Neuronal stem cell (in vitro differentiated cells): ENCODE data around the gene LKAAEAR1.

Source experiments
- DNase-seq: peaks from one replicate; pipeline ENCODE4 v3.0.0-alpha.2; 2013; ENCODE audit warnings: low spot score
- H2AFZ ChIP-seq: one replicate; pipeline ENCODE4 v1.6.1; 2013; ENCODE audit warnings: mild to moderate bottlenecking, low read length, inconsistent platforms
- H2AK5ac ChIP-seq: 2 replicates; pipeline ENCODE4 v1.6.1; 2013; ENCODE audit warnings: low read depth, mild to moderate bottlenecking, inconsistent platforms, low read length, moderate library complexity, mixed read lengths
- H2BK120ac ChIP-seq: 2 replicates; pipeline ENCODE4 v1.6.1; 2013; ENCODE audit warnings: low read depth, mild to moderate bottlenecking, inconsistent platforms, low read length, moderate library complexity, mixed read lengths
- H2BK12ac ChIP-seq: one replicate; pipeline ENCODE4 v1.6.1; 2013; ENCODE audit warnings: low read length, inconsistent platforms
- H2BK15ac ChIP-seq: 2 replicates; pipeline ENCODE4 v1.6.1; 2013; ENCODE audit warnings: mild to moderate bottlenecking, low read length, inconsistent platforms, mixed read lengths
- H2BK5ac ChIP-seq: one replicate; pipeline ENCODE4 v1.6.1; 2013; ENCODE audit warnings: inconsistent platforms, mild to moderate bottlenecking, low read length, moderate library complexity
- H3K14ac ChIP-seq: one replicate; pipeline ENCODE4 v1.6.1; 2013; ENCODE audit warnings: low read length, inconsistent platforms
- H3K18ac ChIP-seq: 2 replicates; pipeline ENCODE4 v1.6.1; 2013; ENCODE audit warnings: low read length, inconsistent platforms
- H3K23ac ChIP-seq: 2 replicates; pipeline ENCODE4 v1.6.1; 2013; ENCODE audit warnings: low read depth, mild to moderate bottlenecking, mixed read lengths, low read length, inconsistent platforms; ENCODE audit not compliant: poor library complexity
- H3K27ac ChIP-seq: replicated peaks from 3 replicates; pipeline ENCODE4 v1.5.1; 2013; ENCODE audit warnings: low read length, inconsistent platforms
- H3K27me3 ChIP-seq, 3 experiments: 2 replicates each; pipeline ENCODE4 v1.6.1; 2013; ENCODE audit warnings: low read length in 3 of 3, mild to moderate bottlenecking in 2 of 3, inconsistent platforms in 1 of 3, low read depth in 1 of 3, mixed read lengths in 1 of 3, moderate library complexity in 1 of 3; ENCODE audit not compliant: control insufficient read depth in 3 of 3, insufficient read depth in 3 of 3
- H3K36me3 ChIP-seq, 2 donors: replicated peaks in 1 of 2; 2 replicates each; pipeline ENCODE4 v1.6.1; 2013; ENCODE audit warnings: low read length in 2 of 2; ENCODE audit not compliant: control insufficient read depth in 2 of 2, insufficient read depth in 2 of 2
- H3K4ac ChIP-seq: 2 replicates; pipeline ENCODE4 v1.6.1; 2013; ENCODE audit warnings: inconsistent platforms, mild to moderate bottlenecking, low read length, moderate library complexity
- H3K4me1 ChIP-seq, 2 donors: 1 replicate in 1 of 2; 2 replicates in 1 of 2; pipeline ENCODE4 v1.6.1; 2013; ENCODE audit warnings: low read length in 2 of 2, low read depth in 1 of 2; ENCODE audit not compliant: control insufficient read depth in 2 of 2, insufficient read depth in 1 of 2
- H3K4me2 ChIP-seq: one replicate; pipeline ENCODE4 v1.6.1; 2013; ENCODE audit warnings: mild to moderate bottlenecking, low read length, inconsistent platforms; ENCODE audit not compliant: insufficient read depth, poor library complexity, severe bottlenecking
- H3K4me3 ChIP-seq, 2 donors: 2 replicates each; pipeline ENCODE4 v1.5.1; 2013; ENCODE audit warnings: low read length in 2 of 2, mild to moderate bottlenecking in 2 of 2, inconsistent platforms in 1 of 2, moderate library complexity in 1 of 2
- H3K79me1 ChIP-seq: one replicate; pipeline ENCODE4 v1.6.1; 2013; ENCODE audit warnings: low read depth, mild to moderate bottlenecking, inconsistent platforms, low read length, moderate library complexity
- H3K9ac ChIP-seq: one replicate; pipeline ENCODE4 v1.6.1; 2013; ENCODE audit warnings: mild to moderate bottlenecking, low read depth, low read length, inconsistent platforms; ENCODE audit not compliant: poor library complexity
- H3K9me3 ChIP-seq, 2 donors: replicated peaks in 1 of 2; 2 replicates each; pipeline versions ENCODE3 to v1.6.1; 2013; ENCODE audit warnings: low read length in 2 of 2, mild to moderate bottlenecking in 2 of 2, inconsistent platforms in 1 of 2, low read depth in 1 of 2, mixed read lengths in 1 of 2, moderate library complexity in 1 of 2; ENCODE audit not compliant: control insufficient read depth in 2 of 2, insufficient read depth in 1 of 2
- H4K8ac ChIP-seq: one replicate; pipeline ENCODE4 v1.6.1; 2013; ENCODE audit warnings: low read depth, mild to moderate bottlenecking, inconsistent platforms, low read length, moderate library complexity
- H4K91ac ChIP-seq: one replicate; pipeline ENCODE4 v1.6.1; 2013; ENCODE audit warnings: low read length, low read depth, mild to moderate bottlenecking, inconsistent platforms; ENCODE audit not compliant: poor library complexity
- WGBS, 2 donors: extraction: QIAGEN DNeasy Blood & Tissue Kit; methylation state at CpG; one replicate each; pipeline ENCODE4 v1.1.7; 2013; ENCODE audit warnings: missing lambda C conversion rate in 2 of 2, mixed read lengths in 1 of 2; ENCODE audit not compliant: insufficient read length in 2 of 2, insufficient replicate concordance in 1 of 2; ENCODE audit errors: extremely low coverage in 2 of 2; 5-methylcytosine and 5-hydroxymethylcytosine counted together

The LKAAEAR1 gene

GRCh38 chr20:64109831-64110391 is 25.7 kb upstream of the LKAAEAR1 start:
- Histone ChIP-seq H3K4ac (no peak overlapping the region), H2BK120ac (no peak overlapping the region), H2BK15ac (peak overlapping the region; percentile 49), H3K23ac (peak overlapping the region; percentile 49), H3K79me1 (peaks cover 3% of the 10 kb centered on the region), H3K27me3 (peaks cover 0 to 78% (median 0%) of the 10 kb centered on the region in 3 experiments), H3K27ac (no peak overlapping the region), H4K8ac (no peak overlapping the region), H3K4me1 (peaks cover 0 to 2% of the 10 kb centered on the region in 2 donors), H3K18ac (no peak overlapping the region), H3K4me2 (no peak overlapping the region), H2BK5ac (no peak overlapping the region), H4K91ac (peak overlapping the region; percentile 2), H3K9me3 (no peaks in the 10 kb centered on the region), H3K14ac (no peak overlapping the region), H3K4me3 (no peak overlapping the region), H2AK5ac (no peak overlapping the region), H3K9ac (no peak overlapping the region), H2BK12ac (no peak overlapping the region), H2AFZ (no peak overlapping the region), H3K36me3 (no peaks in the 10 kb centered on the region)
- DNase-seq: no peak
- no CpG with 5 or more reads among the region's 16 CpGs for WGBS, 2 donors

- no peak overlapping the region for H3K4me2 ChIP-seq
- H3K9ac ChIP-seq: peak overlapping the region; percentile 44
- peaks cover 3% of the 10 kb centered on the region for H3K79me1 ChIP-seq
- no peak for DNase-seq
- H3K4ac ChIP-seq: no peak overlapping the region
- no peak overlapping the region for H3K14ac ChIP-seq
- H2AK5ac ChIP-seq: no peak overlapping the region
- H2BK120ac ChIP-seq: no peak overlapping the region
- H2BK5ac ChIP-seq: no peak overlapping the region
- no peak overlapping the region for H4K8ac ChIP-seq
- WGBS, 2 donors: no CpG with 5 or more reads among the region's 26 CpGs
- H2AFZ ChIP-seq: no peak overlapping the region
- peak overlapping the region; percentile 43 for H3K23ac ChIP-seq
- no peak overlapping the region for H3K27ac ChIP-seq
- peak overlapping the region; percentile 45 for H3K18ac ChIP-seq
- H3K27me3 ChIP-seq: peaks cover 0 to 73% (median 0%) of the 10 kb centered on the region in 3 experiments
- no peak overlapping the region for H4K91ac ChIP-seq
- peaks cover 0 to 2% of the 10 kb centered on the region in 2 donors for H3K4me1 ChIP-seq
- no peak overlapping the region for H3K4me3 ChIP-seq
- H2BK15ac ChIP-seq: peak overlapping the region; percentile 49
- no peaks in the 10 kb centered on the region for H3K9me3 ChIP-seq
- no peak overlapping the region for H2BK12ac ChIP-seq
- H3K36me3 ChIP-seq: no peaks in the 10 kb centered on the region
Observed at GRCh38 chr20:64108731-64109681, 24.8 kb upstream of the LKAAEAR1 start.

GRCh38 chr20:64107736-64108457 is 23.7 kb upstream of the LKAAEAR1 start:
- Histone ChIP-seq H3K9me3 (no peaks in the 10 kb centered on the region), H3K4me3 (no peak overlapping the region), H3K27ac (no peak overlapping the region), H3K14ac (no peak overlapping the region), H4K8ac (no peak overlapping the region), H3K18ac (no peak overlapping the region), H3K27me3 (peaks cover 0 to 73% (median 3%) of the 10 kb centered on the region in 3 experiments), H4K91ac (no peak overlapping the region), H2BK5ac (no peak overlapping the region), H3K23ac (peak overlapping the region; percentile 5), H3K9ac (no peak overlapping the region), H3K4ac (no peak overlapping the region), H2AFZ (peak overlapping the region; percentile 43), H3K79me1 (peaks cover 2% of the 10 kb centered on the region), H2BK15ac (no peak overlapping the region), H2BK120ac (no peak overlapping the region), H3K4me2 (no peak overlapping the region), H3K36me3 (no peaks in the 10 kb centered on the region), H2AK5ac (no peak overlapping the region), H2BK12ac (no peak overlapping the region), H3K4me1 (peaks cover 0 to 2% of the 10 kb centered on the region in 2 donors)
- no peak for DNase-seq
- WGBS, 2 donors: no CpG with 5 or more reads among the region's 19 CpGs
